Measurements from ENCODE around the gene MYH16.

DNA sequence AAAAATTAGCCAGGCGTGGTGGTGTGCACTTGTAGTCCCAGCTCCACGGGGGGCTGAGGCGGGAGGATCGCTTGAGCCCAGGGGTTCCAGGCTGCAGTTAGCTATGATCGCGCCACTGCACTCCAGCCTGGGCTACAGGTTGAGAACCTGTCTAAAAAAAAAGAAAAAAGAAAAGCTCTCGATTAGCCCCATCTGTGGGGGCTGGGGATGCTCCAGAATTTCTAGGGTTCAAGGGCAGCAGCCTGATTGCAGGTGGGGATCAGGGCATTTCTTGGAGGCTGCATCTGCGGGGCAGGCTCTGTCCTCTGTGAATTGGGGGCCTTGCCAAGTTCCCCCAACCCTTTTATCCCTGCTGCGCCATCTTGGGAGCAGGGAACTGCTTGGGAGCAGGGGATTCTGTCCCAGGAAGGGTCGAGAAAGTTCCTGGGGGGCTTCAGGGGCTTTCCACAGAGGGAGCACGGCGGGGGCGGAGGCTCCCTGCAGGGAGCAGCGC is 52.4 kb downstream of the MYH16 start:
- TF ChIP-seq MXI1 (IDR thresholded peaks at IDR 0.05; ENCODE audit: low read depth, low read length), result no peak
- TF ChIP-seq POLR2A (IDR thresholded peaks at IDR 0.05; ENCODE audit: low read depth, low read length), result no peak
- no peak for TF ChIP-seq EP300 (IDR thresholded peaks at IDR 0.05; ENCODE audit: borderline replicate concordance in 1 of 2, control insufficient read depth in 1 of 2, low read depth in 2 of 2, low read length in 2 of 2)
- TF ChIP-seq, protein P1, sequence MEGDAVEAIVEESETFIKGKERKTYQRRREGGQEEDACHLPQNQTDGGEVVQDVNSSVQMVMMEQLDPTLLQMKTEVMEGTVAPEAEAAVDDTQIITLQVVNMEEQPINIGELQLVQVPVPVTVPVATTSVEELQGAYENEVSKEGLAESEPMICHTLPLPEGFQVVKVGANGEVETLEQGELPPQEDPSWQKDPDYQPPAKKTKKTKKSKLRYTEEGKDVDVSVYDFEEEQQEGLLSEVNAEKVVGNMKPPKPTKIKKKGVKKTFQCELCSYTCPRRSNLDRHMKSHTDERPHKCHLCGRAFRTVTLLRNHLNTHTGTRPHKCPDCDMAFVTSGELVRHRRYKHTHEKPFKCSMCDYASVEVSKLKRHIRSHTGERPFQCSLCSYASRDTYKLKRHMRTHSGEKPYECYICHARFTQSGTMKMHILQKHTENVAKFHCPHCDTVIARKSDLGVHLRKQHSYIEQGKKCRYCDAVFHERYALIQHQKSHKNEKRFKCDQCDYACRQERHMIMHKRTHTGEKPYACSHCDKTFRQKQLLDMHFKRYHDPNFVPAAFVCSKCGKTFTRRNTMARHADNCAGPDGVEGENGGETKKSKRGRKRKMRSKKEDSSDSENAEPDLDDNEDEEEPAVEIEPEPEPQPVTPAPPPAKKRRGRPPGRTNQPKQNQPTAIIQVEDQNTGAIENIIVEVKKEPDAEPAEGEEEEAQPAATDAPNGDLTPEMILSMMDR (IDR thresholded peaks at IDR 0.05 in 2 of 3, conservative IDR thresholded peaks at IDR 0.05 in 1 of 3; ENCODE audit: control insufficient read depth in 2 of 3, extremely low read depth in 1 of 3, insufficient read depth in 1 of 3, low read depth in 3 of 3, low read length in 3 of 3), result no peak
- TF ChIP-seq, protein P2, sequence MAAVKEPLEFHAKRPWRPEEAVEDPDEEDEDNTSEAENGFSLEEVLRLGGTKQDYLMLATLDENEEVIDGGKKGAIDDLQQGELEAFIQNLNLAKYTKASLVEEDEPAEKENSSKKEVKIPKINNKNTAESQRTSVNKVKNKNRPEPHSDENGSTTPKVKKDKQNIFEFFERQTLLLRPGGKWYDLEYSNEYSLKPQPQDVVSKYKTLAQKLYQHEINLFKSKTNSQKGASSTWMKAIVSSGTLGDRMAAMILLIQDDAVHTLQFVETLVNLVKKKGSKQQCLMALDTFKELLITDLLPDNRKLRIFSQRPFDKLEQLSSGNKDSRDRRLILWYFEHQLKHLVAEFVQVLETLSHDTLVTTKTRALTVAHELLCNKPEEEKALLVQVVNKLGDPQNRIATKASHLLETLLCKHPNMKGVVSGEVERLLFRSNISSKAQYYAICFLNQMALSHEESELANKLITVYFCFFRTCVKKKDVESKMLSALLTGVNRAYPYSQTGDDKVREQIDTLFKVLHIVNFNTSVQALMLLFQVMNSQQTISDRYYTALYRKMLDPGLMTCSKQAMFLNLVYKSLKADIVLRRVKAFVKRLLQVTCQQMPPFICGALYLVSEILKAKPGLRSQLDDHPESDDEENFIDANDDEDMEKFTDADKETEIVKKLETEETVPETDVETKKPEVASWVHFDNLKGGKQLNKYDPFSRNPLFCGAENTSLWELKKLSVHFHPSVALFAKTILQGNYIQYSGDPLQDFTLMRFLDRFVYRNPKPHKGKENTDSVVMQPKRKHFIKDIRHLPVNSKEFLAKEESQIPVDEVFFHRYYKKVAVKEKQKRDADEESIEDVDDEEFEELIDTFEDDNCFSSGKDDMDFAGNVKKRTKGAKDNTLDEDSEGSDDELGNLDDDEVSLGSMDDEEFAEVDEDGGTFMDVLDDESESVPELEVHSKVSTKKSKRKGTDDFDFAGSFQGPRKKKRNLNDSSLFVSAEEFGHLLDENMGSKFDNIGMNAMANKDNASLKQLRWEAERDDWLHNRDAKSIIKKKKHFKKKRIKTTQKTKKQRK (IDR thresholded peaks at IDR 0.05; ENCODE audit: low read depth, low read length), result no peak
- TF ChIP-seq ZNF274 (IDR thresholded peaks at IDR 0.05; ENCODE audit: insufficient read depth, insufficient read length), result no peak
- TF ChIP-seq, protein P3, sequence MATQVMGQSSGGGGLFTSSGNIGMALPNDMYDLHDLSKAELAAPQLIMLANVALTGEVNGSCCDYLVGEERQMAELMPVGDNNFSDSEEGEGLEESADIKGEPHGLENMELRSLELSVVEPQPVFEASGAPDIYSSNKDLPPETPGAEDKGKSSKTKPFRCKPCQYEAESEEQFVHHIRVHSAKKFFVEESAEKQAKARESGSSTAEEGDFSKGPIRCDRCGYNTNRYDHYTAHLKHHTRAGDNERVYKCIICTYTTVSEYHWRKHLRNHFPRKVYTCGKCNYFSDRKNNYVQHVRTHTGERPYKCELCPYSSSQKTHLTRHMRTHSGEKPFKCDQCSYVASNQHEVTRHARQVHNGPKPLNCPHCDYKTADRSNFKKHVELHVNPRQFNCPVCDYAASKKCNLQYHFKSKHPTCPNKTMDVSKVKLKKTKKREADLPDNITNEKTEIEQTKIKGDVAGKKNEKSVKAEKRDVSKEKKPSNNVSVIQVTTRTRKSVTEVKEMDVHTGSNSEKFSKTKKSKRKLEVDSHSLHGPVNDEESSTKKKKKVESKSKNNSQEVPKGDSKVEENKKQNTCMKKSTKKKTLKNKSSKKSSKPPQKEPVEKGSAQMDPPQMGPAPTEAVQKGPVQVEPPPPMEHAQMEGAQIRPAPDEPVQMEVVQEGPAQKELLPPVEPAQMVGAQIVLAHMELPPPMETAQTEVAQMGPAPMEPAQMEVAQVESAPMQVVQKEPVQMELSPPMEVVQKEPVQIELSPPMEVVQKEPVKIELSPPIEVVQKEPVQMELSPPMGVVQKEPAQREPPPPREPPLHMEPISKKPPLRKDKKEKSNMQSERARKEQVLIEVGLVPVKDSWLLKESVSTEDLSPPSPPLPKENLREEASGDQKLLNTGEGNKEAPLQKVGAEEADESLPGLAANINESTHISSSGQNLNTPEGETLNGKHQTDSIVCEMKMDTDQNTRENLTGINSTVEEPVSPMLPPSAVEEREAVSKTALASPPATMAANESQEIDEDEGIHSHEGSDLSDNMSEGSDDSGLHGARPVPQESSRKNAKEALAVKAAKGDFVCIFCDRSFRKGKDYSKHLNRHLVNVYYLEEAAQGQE (IDR thresholded peaks at IDR 0.05; ENCODE audit: low read depth, low read length), result no peak
- TF ChIP-seq SMC3 (IDR thresholded peaks at IDR 0.05; ENCODE audit: borderline replicate concordance, low read length), result no peak
- TF ChIP-seq CEBPB (IDR thresholded peaks at IDR 0.05; ENCODE audit: borderline replicate concordance in 1 of 2, low read depth in 2 of 2, low read length in 2 of 2), result no peak
